Thymus (tissue), 11 donors: Measurements from ENCODE around the gene TCEAL5. TPM values are rescaled to one million over a fixed set of nuclear protein-coding genes. Genes with fewer than 3 reads are reported as not detected.

ENCODE experiments used
- DNase-seq, 9 donors: peaks; one replicate each; pipeline ENCODE4 v3.0.0-alpha.2; 2013; ENCODE audit warnings: low spot score in 9 of 9, low read depth in 6 of 9, missing footprints in 1 of 9
- H3K27ac ChIP-seq, 2 donors: one replicate each; pipeline ENCODE4 v1.5.1; 2013; ENCODE audit warnings: control low read depth in 1 of 2, low read depth in 1 of 2, low read length in 1 of 2, mild to moderate bottlenecking in 1 of 2, moderate library complexity in 1 of 2
- H3K27me3 ChIP-seq, 2 donors: one replicate each; pipeline ENCODE4 v1.5.1; 2013; ENCODE audit warnings: low read length in 1 of 2; ENCODE audit not compliant: control insufficient read depth in 2 of 2, insufficient read depth in 1 of 2
- H3K36me3 ChIP-seq, 2 donors: one replicate each; pipeline ENCODE4 v1.5.1; 2013; ENCODE audit warnings: low read length in 1 of 2, mild to moderate bottlenecking in 1 of 2, moderate library complexity in 1 of 2; ENCODE audit not compliant: control insufficient read depth in 2 of 2, insufficient read depth in 2 of 2
- H3K4me1 ChIP-seq, 2 donors: one replicate each; pipeline ENCODE4 v1.5.1; 2013; ENCODE audit warnings: low read length in 2 of 2; ENCODE audit not compliant: control insufficient read depth in 2 of 2, insufficient read depth in 2 of 2
- H3K4me3 ChIP-seq, 2 donors: one replicate each; pipeline ENCODE4 v1.5.1; 2013; ENCODE audit warnings: low read length in 2 of 2, control low read depth in 1 of 2, mild to moderate bottlenecking in 1 of 2
- H3K9me3 ChIP-seq, 2 donors: one replicate each; pipeline ENCODE4 v1.5.1; 2013; ENCODE audit warnings: low read length in 1 of 2, mild to moderate bottlenecking in 1 of 2; ENCODE audit not compliant: control insufficient read depth in 2 of 2, insufficient read depth in 1 of 2
- WGBS: extraction: QIAGEN DNeasy Blood & Tissue Kit; methylation state at CpG from one replicate; pipeline ENCODE4 v1.1.7; 2013; 5-methylcytosine and 5-hydroxymethylcytosine counted together
- polyA plus RNA-seq: library from polyadenylated mRNA; stranded (reverse); fragments of 200-250 nt; gene quantifications from one replicate; pipeline ENCODE4 v1.2.3, GENCODE V29; 2013
- total RNA-seq: library from RNA; stranded (reverse); fragments of 120-200 nt; gene quantifications from one replicate; pipeline ENCODE4 v1.2.4, GENCODE V29; 2013
- donor health status: healthy.

The TCEAL5 gene
- total and polyA plus RNA-seq, 2 donors, result 0.42 to 0.52 TPM

DNA sequence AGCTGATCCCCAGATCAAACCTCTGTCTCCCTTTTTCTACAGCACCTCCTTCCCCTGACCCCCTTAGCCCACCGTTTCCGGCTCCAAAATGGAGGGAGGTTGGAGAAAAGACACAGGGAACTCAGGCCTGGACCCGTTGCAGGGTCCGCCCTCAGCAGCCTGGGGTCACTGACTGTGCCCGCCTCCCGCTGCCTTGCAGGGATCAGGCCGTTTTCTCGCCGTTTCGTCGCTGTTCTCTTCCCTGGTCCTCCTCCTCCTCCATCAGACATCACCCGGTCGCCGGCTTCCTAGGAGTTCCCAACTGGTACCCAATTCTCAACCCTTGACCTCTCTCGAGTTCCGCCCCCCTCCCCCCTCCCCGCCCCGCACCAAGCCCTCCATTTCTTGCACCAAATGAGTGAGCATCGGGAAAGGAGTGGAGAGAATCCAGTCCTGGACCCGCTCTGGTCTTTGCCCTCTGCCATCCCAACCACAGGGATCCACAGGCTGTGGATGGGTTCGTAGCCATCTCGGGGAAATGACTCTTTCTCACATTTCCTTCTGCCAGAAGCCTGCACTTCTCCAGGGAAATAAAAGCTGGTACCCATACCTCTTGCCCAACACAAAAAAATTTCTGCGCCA is 493 bp downstream of the TCEAL5 start:
- no peaks in the 10 kb centered on the region for H3K36me3 ChIP-seq
- H3K27me3 ChIP-seq, result peaks cover 0 to 37% of the 10 kb centered on the region in 2 donors
- no peak overlapping the region for H3K27ac ChIP-seq
- WGBS, result 22% methylated on average over 23 of the region's 23 CpGs
- DNase-seq, result no peak
- H3K9me3 ChIP-seq, result no peaks in the 10 kb centered on the region
- H3K4me1 ChIP-seq, result no peaks in the 10 kb centered on the region
- no peak overlapping the region for H3K4me3 ChIP-seq

DNA sequence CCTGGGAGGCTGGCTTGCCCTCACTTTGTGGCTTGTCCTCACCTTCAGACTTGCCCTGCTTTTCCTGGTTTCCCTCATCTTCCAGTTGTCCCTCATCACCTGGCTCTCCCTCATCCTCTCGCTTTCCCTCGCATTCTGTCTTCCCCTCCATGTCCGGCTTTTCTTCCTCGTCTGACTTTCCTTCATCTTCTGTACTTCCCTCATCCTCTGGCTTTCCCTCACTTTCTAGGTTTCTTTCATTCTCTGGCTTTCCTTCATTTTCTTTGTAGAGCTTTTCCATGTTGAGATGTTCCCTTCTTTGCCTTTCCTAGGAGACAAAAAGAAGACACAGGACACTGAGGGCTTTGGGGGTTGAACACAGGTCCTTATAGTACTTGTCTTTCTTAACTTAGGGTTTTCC is 2.3 kb downstream of the TCEAL5 start:
- no peak overlapping the region for H3K27ac ChIP-seq
- H3K9me3 ChIP-seq, result no peaks in the 10 kb centered on the region
- H3K4me1 ChIP-seq, result no peaks in the 10 kb centered on the region
- DNase-seq, result no peak
- H3K27me3 ChIP-seq, result peaks cover 0 to 37% of the 10 kb centered on the region in 2 donors
- no peak overlapping the region for H3K4me3 ChIP-seq
- no peaks in the 10 kb centered on the region for H3K36me3 ChIP-seq
- 98% methylated on average over 4 of the region's 4 CpGs for WGBS

DNA sequence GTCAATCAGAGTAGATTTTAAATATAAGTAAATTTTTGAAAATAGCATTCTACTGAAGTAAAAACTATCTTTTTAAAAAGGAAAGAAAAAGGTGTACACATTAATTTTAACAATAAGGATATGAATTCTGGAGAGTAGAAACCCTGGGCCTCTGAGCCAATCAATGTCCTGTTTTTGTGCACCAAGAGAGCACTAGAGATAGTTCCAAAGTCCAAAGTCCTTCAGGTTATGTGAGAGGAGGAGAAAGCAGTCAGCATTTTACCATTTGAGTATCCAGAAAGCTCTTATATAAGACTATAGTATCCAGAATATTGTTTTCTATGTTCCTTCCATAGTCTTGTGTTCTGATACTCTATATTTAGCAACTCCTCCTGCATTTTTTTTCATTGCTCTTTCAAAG is 18.3 kb downstream of the TCEAL5 start:
- Histone ChIP-seq H3K4me3 (no peak overlapping the region), H3K27me3 (no peaks in the 10 kb centered on the region), H3K9me3 (no peaks in the 10 kb centered on the region), H3K4me1 (peaks cover 0 to 6% of the 10 kb centered on the region in 2 donors), H3K36me3 (peaks cover 0 to 4% of the 10 kb centered on the region in 2 donors), H3K27ac (no peak overlapping the region)
- DNase-seq, result no peak

DNA sequence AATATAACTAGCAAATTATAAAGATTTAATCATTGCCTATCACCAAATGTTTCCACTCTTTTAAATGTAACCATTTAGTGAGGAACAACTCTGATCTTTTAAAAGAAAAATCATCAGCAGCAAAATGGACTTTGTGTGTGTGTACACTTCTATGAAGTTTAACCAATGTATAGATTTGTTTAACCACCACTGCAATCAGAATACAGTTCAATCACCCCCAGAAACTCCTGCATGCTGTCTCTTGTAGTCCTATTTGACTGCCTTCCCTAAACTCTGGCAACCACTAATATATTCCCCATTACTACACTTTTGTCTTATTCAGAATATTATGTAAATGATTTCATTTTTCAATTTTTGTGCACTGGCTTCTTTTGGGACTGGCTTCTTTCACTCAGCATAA is 19.9 kb downstream of the TCEAL5 start:
- Histone ChIP-seq H3K27ac (no peak overlapping the region), H3K27me3 (no peaks in the 10 kb centered on the region), H3K4me3 (no peak overlapping the region), H3K9me3 (no peaks in the 10 kb centered on the region), H3K4me1 (peaks cover 0 to 6% of the 10 kb centered on the region in 2 donors), H3K36me3 (peaks cover 2 to 4% of the 10 kb centered on the region in 2 donors)
- DNase-seq, result no peak

DNA sequence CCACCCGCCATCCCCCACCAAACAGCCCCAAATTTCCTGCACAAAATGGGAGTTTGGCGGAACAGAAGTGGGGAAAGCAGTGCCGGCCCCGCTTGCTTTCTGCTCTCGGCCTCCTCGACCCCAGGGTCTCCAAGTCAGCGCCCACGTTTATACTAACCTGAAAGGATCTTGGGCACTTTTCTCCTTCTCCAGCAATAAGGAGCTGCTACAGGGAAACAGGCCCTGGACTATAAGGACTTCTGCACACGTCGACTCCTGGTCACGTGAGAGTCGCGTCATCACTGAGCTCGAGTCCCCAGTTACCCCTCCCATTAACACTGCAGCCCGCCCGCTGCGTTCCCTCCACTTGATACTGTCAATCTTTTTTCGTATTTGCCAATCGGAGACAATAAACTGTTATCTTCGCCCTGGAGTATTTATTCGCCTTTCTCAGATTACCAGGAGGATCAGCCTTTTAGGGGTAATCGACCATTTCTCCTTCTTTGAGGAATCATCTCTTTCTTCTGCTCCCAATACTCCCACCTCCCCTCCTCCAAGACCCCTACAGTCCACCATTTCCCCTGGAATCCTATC is 21.5 kb downstream of the TCEAL5 start, which contains the start of gene TCEAL8:
Gene TCEAL8, minus strand, starts transcription at position 235 of the 573 bp plus-strand sequence. CDS start 1,176 bp downstream, outside the sequence.
- Histone ChIP-seq H3K27ac (peak within 1 kb of the TSS; percentile 78 to 91), H3K4me1 (peaks cover 0 to 6% of the 10 kb centered on the region in 2 donors), H3K36me3 (peaks cover 2 to 4% of the 10 kb centered on the region in 2 donors), H3K9me3 (no peaks in the 10 kb centered on the region), H3K27me3 (no peaks in the 10 kb centered on the region), H3K4me3 (peak within 1 kb of the TSS; percentile 72)
- under 1% methylated on average over 22 of the region's 22 CpGs for WGBS
- DNase-seq, result peak in 8 of 9 donors; percentile 24 to 80 (median 54)

DNA sequence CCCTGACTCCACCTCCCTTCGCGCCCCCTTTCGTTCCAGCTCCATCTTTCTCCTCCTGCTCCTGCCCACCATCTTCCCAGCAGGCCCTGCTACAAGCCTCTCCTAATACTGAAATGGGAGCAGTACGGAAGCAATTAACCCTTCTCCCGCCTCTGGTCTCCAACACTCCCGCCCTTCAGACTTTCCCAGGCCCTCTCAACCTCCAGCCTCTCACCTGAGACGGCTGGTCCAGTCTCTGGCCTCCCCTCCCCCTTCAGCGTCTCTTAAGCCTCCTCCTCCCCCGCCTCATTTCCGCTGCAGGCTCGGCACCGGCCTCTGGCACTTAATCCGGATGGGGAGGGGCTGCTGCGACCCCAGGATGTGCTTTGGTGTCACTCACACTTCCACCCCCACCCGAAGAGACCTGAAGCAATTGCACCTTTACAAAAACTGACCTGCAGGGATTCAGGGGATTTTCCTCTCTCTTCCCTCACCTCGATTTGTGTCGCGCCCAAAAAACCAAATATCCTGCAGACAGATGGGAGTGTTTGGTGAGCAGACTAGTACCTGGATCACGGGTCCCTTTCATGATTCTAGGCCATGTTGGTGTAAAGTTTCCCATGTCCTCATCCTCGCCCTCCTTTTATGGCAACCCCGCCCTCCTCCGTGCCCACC is 22.3 kb downstream of the TCEAL5 start:
- peak overlapping the region; percentile 78 to 91 for H3K27ac ChIP-seq
- peaks cover 2 to 4% of the 10 kb centered on the region in 2 donors for H3K36me3 ChIP-seq
- WGBS, result 2% methylated on average over 22 of the region's 22 CpGs
- H3K4me1 ChIP-seq, result peaks cover 0 to 6% of the 10 kb centered on the region in 2 donors
- peak in 7 of 9 donors; percentile 6 to 75 (median 41) for DNase-seq
- no peaks in the 10 kb centered on the region for H3K9me3 ChIP-seq
- no peaks in the 10 kb centered on the region for H3K27me3 ChIP-seq
- peak overlapping the region; percentile 72 for H3K4me3 ChIP-seq

DNA sequence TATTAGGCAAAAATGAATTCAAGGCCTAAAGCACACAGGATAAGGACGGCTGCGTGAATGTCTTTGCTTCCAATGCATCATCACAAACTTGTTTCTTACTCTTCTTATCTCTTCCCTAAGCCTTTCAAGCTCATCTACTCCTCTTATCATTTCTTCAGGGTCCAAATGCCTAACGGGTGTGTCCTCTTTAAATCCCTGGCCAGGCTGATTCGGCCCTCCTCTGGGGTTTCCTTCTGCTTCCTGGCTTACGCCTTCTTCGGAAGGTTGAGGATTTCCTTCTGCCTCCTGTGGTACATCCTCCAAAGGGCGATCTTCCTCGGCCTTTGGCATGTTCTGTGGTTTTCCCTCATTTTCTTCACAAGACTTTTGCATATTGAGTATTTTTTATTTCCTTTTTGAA is 22.9 kb downstream of the TCEAL5 start:
- peak in 1 of 9 donors; percentile 3 for DNase-seq
- Histone ChIP-seq H3K27me3 (no peaks in the 10 kb centered on the region), H3K4me1 (peaks cover 0 to 6% of the 10 kb centered on the region in 2 donors), H3K36me3 (peaks cover 2 to 4% of the 10 kb centered on the region in 2 donors), H3K27ac (peak overlapping the region in 1 of 2 donors; percentile 78), H3K9me3 (no peaks in the 10 kb centered on the region), H3K4me3 (peak overlapping the region; percentile 72)
- 52% methylated on average over 8 of the region's 8 CpGs for WGBS

DNA sequence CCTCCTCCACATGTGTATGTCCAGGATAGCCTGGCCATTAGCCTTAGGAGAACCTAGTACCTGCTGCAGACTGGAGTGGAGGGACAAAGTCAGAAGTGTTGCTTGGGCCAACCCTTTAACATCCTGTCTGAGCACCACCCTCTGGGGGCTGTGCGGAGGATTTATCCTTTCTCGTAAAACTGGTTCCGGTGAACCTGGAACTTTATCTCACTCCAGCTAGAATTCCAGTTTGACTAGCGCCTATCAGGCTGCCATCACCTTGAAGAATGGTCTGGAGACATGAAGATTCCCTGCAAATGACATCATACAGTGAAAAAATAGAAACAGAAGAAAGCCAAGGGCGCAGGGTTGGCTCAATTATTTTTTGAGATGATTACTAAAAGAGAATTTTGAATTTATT is 25.6 kb downstream of the TCEAL5 start:
- peaks cover 2 to 4% of the 10 kb centered on the region in 2 donors for H3K36me3 ChIP-seq
- H3K27me3 ChIP-seq, result no peaks in the 10 kb centered on the region
- no peak for DNase-seq
- 96% methylated on average over 5 of the region's 5 CpGs for WGBS
- H3K4me1 ChIP-seq, result peaks cover 0 to 6% of the 10 kb centered on the region in 2 donors
- H3K9me3 ChIP-seq, result no peaks in the 10 kb centered on the region
- no peak overlapping the region for H3K27ac ChIP-seq
- H3K4me3 ChIP-seq, result no peak overlapping the region

DNA sequence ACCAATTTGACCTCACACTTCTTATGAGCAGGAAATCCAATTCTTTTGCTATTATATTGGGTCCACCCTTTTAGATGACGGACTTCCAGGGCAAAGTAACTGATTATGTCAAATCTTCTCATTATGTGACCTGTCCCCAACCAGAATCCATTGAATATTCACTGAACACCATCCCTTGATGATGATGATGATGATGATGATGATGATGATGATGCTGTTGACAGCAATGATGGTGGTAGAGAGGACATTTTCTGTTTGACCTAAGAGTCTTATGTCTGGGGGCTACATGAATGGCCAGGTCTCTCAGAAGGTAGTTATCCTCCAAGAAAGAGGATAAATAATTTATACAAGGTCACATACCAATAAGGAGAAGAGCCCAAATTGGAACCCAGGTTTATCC is 26.7 kb downstream of the TCEAL5 start:
- H3K9me3 ChIP-seq, result no peaks in the 10 kb centered on the region
- H3K36me3 ChIP-seq, result peaks cover 2 to 4% of the 10 kb centered on the region in 2 donors
- WGBS, result 100% methylated on average over 1 of the region's 1 CpG
- no peaks in the 10 kb centered on the region for H3K27me3 ChIP-seq
- peaks cover 0 to 6% of the 10 kb centered on the region in 2 donors for H3K4me1 ChIP-seq
- DNase-seq, result no peak
- no peak overlapping the region for H3K27ac ChIP-seq
- H3K4me3 ChIP-seq, result no peak overlapping the region
